ENCODE results near the gene TMBIM4.

TMBIM4 gene

GRCh38 chr12:66113471-66113870 lies 56.3 kb downstream of the TMBIM4 start:
- no peak for DNase-seq (ENCODE audit: insufficient read length, low spot score)
- TF ChIP-seq POU2F2 (IDR thresholded peaks at IDR 0.05; ENCODE audit: low read depth, low read length) (no peak), POLR2A (IDR thresholded peaks at IDR 0.05; ENCODE audit: low read depth, low read length) (no peak), PAX5 (IDR thresholded peaks at IDR 0.05; ENCODE audit: insufficient read depth, low read length, severe bottlenecking) (no peak), TAF1 (IDR thresholded peaks at IDR 0.05; ENCODE audit: low read depth, low read length) (no peak), POLR2AphosphoS5 (IDR thresholded peaks at IDR 0.05; ENCODE audit: low read depth, low read length) (no peak), SPI1 (IDR thresholded peaks at IDR 0.05; ENCODE audit: low read depth, low read length) (no peak)
- no peak for FAIRE-seq

GRCh38 chr12:66111605-66112004 lies 58.2 kb downstream of the TMBIM4 start:
- no peak for DNase-seq (ENCODE audit: insufficient read length, low spot score)
- no peak for TF ChIP-seq SPI1 (IDR thresholded peaks at IDR 0.05; ENCODE audit: low read depth, low read length)
- no peak for TF ChIP-seq POLR2AphosphoS5 (IDR thresholded peaks at IDR 0.05; ENCODE audit: low read depth, low read length)
- no peak for TF ChIP-seq POU2F2 (IDR thresholded peaks at IDR 0.05; ENCODE audit: low read depth, low read length)
- no peak for TF ChIP-seq TAF1 (IDR thresholded peaks at IDR 0.05; ENCODE audit: low read depth, low read length)
- TF ChIP-seq POLR2A (IDR thresholded peaks at IDR 0.05; ENCODE audit: low read depth, low read length): no peak
- TF ChIP-seq PAX5 (IDR thresholded peaks at IDR 0.05; ENCODE audit: insufficient read depth, low read length, severe bottlenecking): no peak
- FAIRE-seq: no peak

GRCh38 chr12:66109056-66109455 lies 60.7 kb downstream of the TMBIM4 start:
- no peak for TF ChIP-seq SPI1 (IDR thresholded peaks at IDR 0.05; ENCODE audit: low read depth, low read length)
- no peak for TF ChIP-seq PAX5 (IDR thresholded peaks at IDR 0.05; ENCODE audit: insufficient read depth, low read length, severe bottlenecking)
- no peak for TF ChIP-seq POLR2AphosphoS5 (IDR thresholded peaks at IDR 0.05; ENCODE audit: low read depth, low read length)
- no peak for FAIRE-seq
- no peak for DNase-seq (ENCODE audit: insufficient read length, low spot score)

GRCh38 chr12:66108386-66108785 lies 61.4 kb downstream of the TMBIM4 start:
- no peak for TF ChIP-seq POU2F2 (IDR thresholded peaks at IDR 0.05; ENCODE audit: low read depth, low read length)
- TF ChIP-seq POLR2AphosphoS5 (IDR thresholded peaks at IDR 0.05; ENCODE audit: low read depth, low read length): no peak
- TF ChIP-seq PAX5 (IDR thresholded peaks at IDR 0.05; ENCODE audit: insufficient read depth, low read length, severe bottlenecking): no peak
- TF ChIP-seq POLR2A (IDR thresholded peaks at IDR 0.05; ENCODE audit: low read depth, low read length): no peak
- TF ChIP-seq TAF1 (IDR thresholded peaks at IDR 0.05; ENCODE audit: low read depth, low read length): no peak
- no peak for TF ChIP-seq SPI1 (IDR thresholded peaks at IDR 0.05; ENCODE audit: low read depth, low read length)
- no peak for FAIRE-seq
- DNase-seq (ENCODE audit: insufficient read length, low spot score): no peak

DNA sequence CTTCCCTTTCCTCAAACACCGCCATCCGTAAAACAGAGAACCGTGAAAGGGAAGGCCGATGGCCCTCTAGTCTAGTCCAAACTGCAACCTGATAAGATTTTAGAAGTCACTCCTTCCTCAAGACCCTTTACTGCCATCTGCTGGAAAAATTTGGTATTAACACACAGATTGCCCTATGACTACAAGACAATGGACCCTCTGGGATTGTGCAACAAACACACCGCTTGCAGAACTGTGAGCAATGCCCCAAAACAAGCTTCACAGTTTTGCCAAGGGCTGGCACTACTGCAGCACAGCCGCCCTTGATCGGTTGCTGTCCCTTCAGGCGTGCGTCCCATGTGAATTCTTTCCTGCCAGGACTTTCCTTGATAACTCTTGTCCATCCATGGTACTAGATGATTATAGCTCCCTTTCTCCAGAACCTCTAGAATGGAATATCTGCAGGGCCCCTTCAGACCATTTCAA lies 62.3 kb downstream of the TMBIM4 start:
- no peak for DNase-seq (ENCODE audit: insufficient read length, low spot score)
- TF ChIP-seq POU2F2 (IDR thresholded peaks at IDR 0.05; ENCODE audit: low read depth, low read length) (0 out of 2 replicates have a peak, but pooled peaks have one; percentile 10), POLR2AphosphoS5 (IDR thresholded peaks at IDR 0.05; ENCODE audit: low read depth, low read length) (no peak)
- FAIRE-seq: peak; percentile 84

DNA sequence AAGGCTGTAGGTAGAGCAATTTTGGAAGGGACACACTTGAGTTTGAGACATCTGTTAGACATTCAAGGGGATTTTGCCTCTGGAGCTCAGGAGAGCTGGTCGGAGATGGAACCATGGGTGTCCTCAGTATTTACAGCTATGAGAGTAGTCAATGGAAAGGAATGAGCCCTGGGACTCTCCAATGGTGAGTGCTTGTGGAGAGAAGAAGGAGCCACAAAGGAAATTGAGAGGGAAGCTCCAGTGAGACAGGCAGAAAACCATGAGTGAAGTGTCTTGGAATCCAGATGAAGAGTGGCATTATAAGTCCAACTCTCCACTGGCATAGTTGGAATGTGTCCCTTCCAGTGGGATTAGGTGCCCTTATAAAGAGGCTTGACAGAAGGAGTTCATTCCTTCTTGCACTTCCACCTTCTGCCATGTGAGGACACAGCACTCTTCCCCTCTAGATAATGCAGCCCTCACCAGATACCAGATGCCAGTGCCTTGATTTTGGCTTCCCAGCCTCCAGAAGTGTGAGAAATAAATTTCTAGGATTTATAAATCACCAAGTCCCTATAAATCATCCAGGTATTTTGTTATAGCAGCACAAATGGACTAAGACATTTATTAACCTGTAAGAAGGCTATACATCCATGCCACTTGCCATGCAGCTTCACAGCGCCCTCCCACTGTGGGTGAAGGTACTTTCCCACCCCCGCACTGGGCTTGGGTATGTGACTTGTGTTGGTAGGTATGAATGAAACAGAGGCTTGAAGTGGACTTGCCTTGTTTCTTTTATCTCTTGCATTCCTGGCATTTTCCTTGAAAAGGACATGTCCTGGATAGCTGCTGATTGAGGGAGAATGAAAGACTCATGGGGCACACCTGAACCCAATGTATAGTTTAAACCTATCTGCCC lies 66.5 kb downstream of the TMBIM4 start:
- FAIRE-seq (no peak), DNase-seq (ENCODE audit: insufficient read length, low spot score) (no peak)
- TF ChIP-seq PAX5 (IDR thresholded peaks at IDR 0.05; ENCODE audit: insufficient read depth, low read length, severe bottlenecking) (no peak), TAF1 (IDR thresholded peaks at IDR 0.05; ENCODE audit: low read depth, low read length) (no peak), POU2F2 (IDR thresholded peaks at IDR 0.05; ENCODE audit: low read depth, low read length) (no peak), POLR2A (IDR thresholded peaks at IDR 0.05; ENCODE audit: low read depth, low read length) (no peak), POLR2AphosphoS5 (IDR thresholded peaks at IDR 0.05; ENCODE audit: low read depth, low read length) (no peak), SPI1 (IDR thresholded peaks at IDR 0.05; ENCODE audit: low read depth, low read length) (no peak)

DNA sequence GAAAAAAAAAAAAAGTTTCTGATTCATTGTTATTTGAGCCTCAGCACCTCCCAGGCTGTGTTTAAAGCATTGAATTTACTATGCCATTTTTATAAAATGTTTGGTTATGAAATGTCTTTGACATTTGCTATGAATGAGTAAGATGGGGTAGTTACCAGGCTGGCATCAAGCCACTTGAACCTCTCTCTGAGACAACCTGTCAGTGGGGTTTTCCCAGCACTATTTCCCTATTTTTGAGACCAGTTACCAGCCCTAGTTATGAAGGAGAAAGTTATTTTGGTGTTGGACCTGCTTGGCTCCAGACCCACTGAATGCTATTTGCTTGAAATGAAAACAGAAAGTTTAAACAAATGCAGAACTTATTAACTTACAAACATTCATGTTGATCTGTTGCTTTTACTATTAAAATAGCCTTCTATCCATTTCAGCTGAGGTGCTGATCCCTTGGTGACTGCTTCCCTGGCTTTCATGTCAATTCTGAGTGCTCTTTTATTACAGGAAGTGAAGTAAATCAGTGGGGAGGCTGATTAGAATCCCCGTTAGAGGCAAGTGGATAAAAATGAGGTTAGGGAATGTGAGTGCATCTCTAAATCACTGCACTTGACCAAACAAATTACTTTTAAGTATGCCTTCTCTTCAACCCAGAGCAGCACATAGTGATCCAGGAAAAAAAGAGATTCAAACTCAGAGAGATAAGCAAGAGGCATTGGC lies 77.1 kb downstream of the TMBIM4 start:
- TF ChIP-seq TAF1 (IDR thresholded peaks at IDR 0.05; ENCODE audit: low read depth, low read length): no peak
- TF ChIP-seq POU2F2 (IDR thresholded peaks at IDR 0.05; ENCODE audit: low read depth, low read length): no peak
- no peak for TF ChIP-seq PAX5 (IDR thresholded peaks at IDR 0.05; ENCODE audit: insufficient read depth, low read length, severe bottlenecking)
- TF ChIP-seq POLR2A (IDR thresholded peaks at IDR 0.05; ENCODE audit: low read depth, low read length): no peak
- TF ChIP-seq POLR2AphosphoS5 (IDR thresholded peaks at IDR 0.05; ENCODE audit: low read depth, low read length): no peak
- no peak for TF ChIP-seq SPI1 (IDR thresholded peaks at IDR 0.05; ENCODE audit: low read depth, low read length)
- no peak for DNase-seq (ENCODE audit: insufficient read length, low spot score)
- no peak for FAIRE-seq

GRCh38 chr12:66090157-66090556 lies 79.6 kb downstream of the TMBIM4 start:
- TF ChIP-seq POU2F2 (IDR thresholded peaks at IDR 0.05; ENCODE audit: low read depth, low read length) (no peak), POLR2A (IDR thresholded peaks at IDR 0.05; ENCODE audit: low read depth, low read length) (no peak), PAX5 (IDR thresholded peaks at IDR 0.05; ENCODE audit: insufficient read depth, low read length, severe bottlenecking) (no peak), POLR2AphosphoS5 (IDR thresholded peaks at IDR 0.05; ENCODE audit: low read depth, low read length) (no peak), SPI1 (IDR thresholded peaks at IDR 0.05; ENCODE audit: low read depth, low read length) (no peak), TAF1 (IDR thresholded peaks at IDR 0.05; ENCODE audit: low read depth, low read length) (no peak)
- no peak for DNase-seq (ENCODE audit: insufficient read length, low spot score)
- no peak for FAIRE-seq

DNA sequence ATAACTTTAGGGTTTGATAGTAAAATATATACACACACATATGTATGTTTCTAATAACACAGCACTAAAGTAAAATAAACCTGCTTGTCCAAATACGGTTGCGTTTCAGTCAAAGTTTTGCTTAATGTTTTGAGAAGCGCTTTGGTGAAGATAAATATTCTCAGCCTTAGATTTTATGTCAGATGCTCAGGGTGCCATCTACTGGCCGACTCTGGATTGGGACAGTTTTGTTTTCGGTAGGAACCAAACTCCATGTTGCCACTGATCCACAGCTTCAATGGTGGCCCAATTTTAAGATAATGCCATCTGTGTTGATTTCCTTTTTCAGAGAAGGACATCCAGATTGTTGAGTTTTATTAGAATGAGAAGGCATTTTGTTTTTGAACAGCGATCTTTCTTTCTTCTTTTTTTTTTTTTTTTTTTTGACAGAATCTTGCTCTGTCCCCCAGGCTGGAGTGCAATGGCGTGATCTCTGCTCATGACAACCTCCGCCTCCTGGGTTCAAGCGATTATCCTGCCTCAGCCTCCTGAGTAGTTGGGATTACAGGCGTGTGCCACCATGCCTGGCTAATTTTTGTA lies 82.3 kb downstream of the TMBIM4 start:
- TF ChIP-seq POU2F2 (IDR thresholded peaks at IDR 0.05; ENCODE audit: low read depth, low read length) (no peak), POLR2AphosphoS5 (IDR thresholded peaks at IDR 0.05; ENCODE audit: low read depth, low read length) (no peak), POLR2A (IDR thresholded peaks at IDR 0.05; ENCODE audit: low read depth, low read length) (no peak), SPI1 (IDR thresholded peaks at IDR 0.05; ENCODE audit: low read depth, low read length) (no peak), TAF1 (IDR thresholded peaks at IDR 0.05; ENCODE audit: low read depth, low read length) (no peak), PAX5 (IDR thresholded peaks at IDR 0.05; ENCODE audit: insufficient read depth, low read length, severe bottlenecking) (no peak)
- no peak for DNase-seq (ENCODE audit: insufficient read length, low spot score)
- FAIRE-seq: peak; percentile 64
